H1 (cell line): ENCODE measurements around the gene PDE8A. TPM values are rescaled to one million over a fixed set of nuclear protein-coding genes. Genes with fewer than 3 reads are reported as not detected.

Experiments
- CTCF ChIA-PET: fragments of 300-600 bp; sonication (Branson Sonifier 250); formaldehyde crosslinking; loops from one replicate; lab custom pipeline; 2021; ENCODE audit not compliant: partially characterized antibody; lab: Charles Lee
- POLR2A ChIA-PET: fragments of 300-600 bp; sonication (Branson Sonifier 250); formaldehyde crosslinking; loops from one replicate; lab custom pipeline; 2021; ENCODE audit warnings: inconsistent platforms; ENCODE audit not compliant: partially characterized antibody; lab: Charles Lee
- DNase-seq, 2 experiments: peaks; one replicate each; pipeline versions ENCODE4 v3.0.0 to v3.0.0-alpha.2; 2010 to 2022; ENCODE audit warnings: low spot score in 2 of 2, low read depth in 1 of 2, mixed read lengths in 1 of 2
- FAIRE-seq: peaks from 2 replicates; lab custom pipeline; 2011; peaks lifted over from hg19 to GRCh38; lab: Jason Lieb, UNC
- H2AFZ ChIP-seq: 2 replicates; pipeline ENCODE4 v1.8.1; 2012; ENCODE audit warnings: low read length, inconsistent platforms
- H2AK5ac ChIP-seq: 2 replicates; pipeline ENCODE4 v1.6.1; 2013; ENCODE audit warnings: low read depth, low read length
- H2BK120ac ChIP-seq: replicated peaks from 2 replicates; pipeline ENCODE3; 2013; ENCODE audit warnings: low read depth, low read length, inconsistent platforms
- H2BK12ac ChIP-seq: 2 replicates; pipeline ENCODE4 v1.6.1; 2013; ENCODE audit warnings: low read depth, low read length
- H2BK15ac ChIP-seq: 2 replicates; pipeline ENCODE4 v1.6.1; 2013; ENCODE audit warnings: low read length
- H2BK20ac ChIP-seq: 2 replicates; pipeline ENCODE4 v1.6.1; 2013; ENCODE audit warnings: low read length
- H2BK5ac ChIP-seq: 2 replicates; pipeline ENCODE4 v1.6.1; 2013; ENCODE audit warnings: low read depth, low read length
- H3K14ac ChIP-seq: 2 replicates; pipeline ENCODE4 v1.6.1; 2013; ENCODE audit warnings: inconsistent platforms; ENCODE audit not compliant: insufficient read length
- H3K18ac ChIP-seq: 2 replicates; pipeline ENCODE4 v1.6.1; 2013; ENCODE audit warnings: low read length; ENCODE audit errors: extremely low read depth
- H3K23ac ChIP-seq: 2 replicates; pipeline ENCODE4 v1.6.1; 2013; ENCODE audit warnings: inconsistent platforms; ENCODE audit not compliant: insufficient read length
- H3K23me2 ChIP-seq: 2 replicates; pipeline ENCODE4 v1.6.1; 2013; ENCODE audit warnings: low read depth, low read length
- H3K27ac ChIP-seq: 2 replicates; pipeline ENCODE4 v1.6.1; 2011; ENCODE audit warnings: low read depth, low read length, inconsistent platforms
- H3K27me3 ChIP-seq, 4 experiments: replicated peaks in 1 of 4; 1 replicate in 1 of 4; 2 replicates in 3 of 4; pipeline versions ENCODE4 v1.6.1 to v1.8.1; 2011 to 2013; ENCODE audit warnings: low read length in 3 of 4, mild to moderate bottlenecking in 3 of 4, inconsistent platforms in 2 of 4, mixed read lengths in 2 of 4, moderate library complexity in 1 of 4; ENCODE audit not compliant: control insufficient read depth in 3 of 4, insufficient read depth in 3 of 4; ENCODE audit errors: extremely low read depth in 1 of 4
- H3K36me3 ChIP-seq, 4 experiments: 2 replicates each; pipeline versions ENCODE4 v1.6.1 to v1.8.1; 2011 to 2013; ENCODE audit warnings: mild to moderate bottlenecking in 4 of 4, low read length in 3 of 4, moderate library complexity in 2 of 4, control low read depth in 1 of 4, inconsistent platforms in 1 of 4; ENCODE audit not compliant: insufficient read depth in 4 of 4, control insufficient read depth in 2 of 4
- H3K4ac ChIP-seq: replicated peaks from 2 replicates; pipeline ENCODE3; 2013; ENCODE audit warnings: low read length, low read depth, mixed read lengths, inconsistent platforms; ENCODE audit not compliant: insufficient read length
- H3K4me1 ChIP-seq, 4 experiments: replicated peaks in 1 of 4; 1 replicate in 1 of 4; 2 replicates in 3 of 4; pipeline versions ENCODE4 v1.6.1 to v1.8.1; 2011 to 2013; ENCODE audit warnings: low read length in 3 of 4, inconsistent platforms in 2 of 4, mixed read lengths in 1 of 4; ENCODE audit not compliant: insufficient read depth in 4 of 4, control insufficient read depth in 3 of 4
- H3K4me2 ChIP-seq, 2 experiments: 2 replicates each; pipeline versions ENCODE4 v1.6.1 to v1.8.1; 2011 to 2013; ENCODE audit warnings: low read depth in 2 of 2, low read length in 2 of 2, control low read depth in 1 of 2, inconsistent platforms in 1 of 2, mild to moderate bottlenecking in 1 of 2; ENCODE audit not compliant: insufficient read depth in 1 of 2
- H3K4me3 ChIP-seq, 4 experiments: fragments of 200-600, 300-600 bp in 1 of 4; sonication (generic), shearing (Covaris generic), sonication (Bioruptor Twin) in 1 of 4; 2 replicates each; pipeline versions ENCODE4 v1.5.1 to v1.8.1; 2011 to 2016; ENCODE audit warnings: low read length in 4 of 4, low read depth in 3 of 4, control low read depth in 2 of 4, inconsistent platforms in 2 of 4, mild to moderate bottlenecking in 2 of 4, mixed read lengths in 1 of 4, moderate library complexity in 1 of 4; ENCODE audit not compliant: insufficient read depth in 2 of 4; ENCODE audit errors: extremely low read depth in 1 of 4
- H3K56ac ChIP-seq: replicated peaks from 2 replicates; pipeline ENCODE3; 2013; ENCODE audit warnings: low read depth, mild to moderate bottlenecking, mixed read lengths, low read length, inconsistent platforms; ENCODE audit not compliant: insufficient read length
- H3K79me1 ChIP-seq: 2 replicates; pipeline ENCODE4 v1.6.1; 2013; ENCODE audit warnings: low read depth, low read length, control low read depth
- H3K79me2 ChIP-seq, 2 experiments: 2 replicates each; pipeline versions ENCODE4 v1.6.1 to v1.8.1; 2012 to 2013; ENCODE audit warnings: low read length in 2 of 2, mild to moderate bottlenecking in 2 of 2, inconsistent platforms in 1 of 2; ENCODE audit not compliant: insufficient read depth in 2 of 2, control insufficient read depth in 1 of 2
- H3K9ac ChIP-seq, 4 experiments: replicated peaks in 1 of 4; 1 replicate in 1 of 4; 2 replicates in 3 of 4; pipeline versions ENCODE4 v1.6.1 to v1.8.1; 2011 to 2013; ENCODE audit warnings: low read depth in 3 of 4, low read length in 3 of 4, control low read depth in 2 of 4, mild to moderate bottlenecking in 2 of 4, moderate library complexity in 2 of 4, inconsistent platforms in 1 of 4; ENCODE audit errors: extremely low read depth in 1 of 4
- H3K9me3 ChIP-seq, 2 experiments: 2 replicates each; pipeline versions ENCODE4 v1.6.1 to v1.8.1; 2012 to 2013; ENCODE audit warnings: mild to moderate bottlenecking in 2 of 2, moderate library complexity in 2 of 2, control low read depth in 1 of 2, inconsistent platforms in 1 of 2, low read depth in 1 of 2, low read length in 1 of 2, mixed read lengths in 1 of 2; ENCODE audit not compliant: insufficient read depth in 2 of 2
- H4K20me1 ChIP-seq, 2 experiments: replicated peaks in 1 of 2; 2 replicates each; pipeline versions ENCODE3 to v1.8.1; 2011 to 2013; ENCODE audit warnings: inconsistent platforms in 2 of 2, low read length in 2 of 2, mild to moderate bottlenecking in 1 of 2; ENCODE audit not compliant: insufficient read depth in 2 of 2, control insufficient read depth in 1 of 2
- H4K5ac ChIP-seq: 2 replicates; pipeline ENCODE4 v1.6.1; 2013; ENCODE audit warnings: low read length, low read depth, mixed read lengths, inconsistent platforms; ENCODE audit not compliant: insufficient read length
- H4K8ac ChIP-seq: 2 replicates; pipeline ENCODE4 v1.8.0; 2013; ENCODE audit warnings: mild to moderate bottlenecking, moderate library complexity, low read length, inconsistent platforms; ENCODE audit not compliant: insufficient read depth; ENCODE audit errors: extremely low read depth
- H4K91ac ChIP-seq: replicated peaks from 2 replicates; pipeline ENCODE3; 2013; ENCODE audit warnings: low read length, mixed read lengths, inconsistent platforms; ENCODE audit not compliant: insufficient read length
- CBX8 ChIP-seq: fragments of 300-800, 300-1000 bp; sonication (generic); IDR thresholded peaks from 2 replicates; pipeline ENCODE4 v1.7.1; 2016; ENCODE audit warnings: low read depth, low read length, borderline replicate concordance
- EP300 ChIP-seq, 2 experiments: IDR thresholded peaks; 1 replicate in 1 of 2; 2 replicates in 1 of 2; pipeline ENCODE4 v1.6.1; 2011 to 2012; ENCODE audit warnings: low read depth in 2 of 2, low read length in 2 of 2, mild to moderate bottlenecking in 2 of 2, borderline replicate concordance in 1 of 2, inconsistent platforms in 1 of 2, moderate library complexity in 1 of 2
- WGBS, 2 experiments: shearing (Covaris generic) in 1 of 2; methylation state at CpG; one replicate each; pipeline versions ENCODE4 v1.1.6 to v1.1.7; 2013 to 2015; ENCODE audit warnings: low lambda C conversion rate in 2 of 2, mixed read lengths in 2 of 2, inconsistent platforms in 1 of 2, low coverage in 1 of 2, missing lambda C conversion rate in 1 of 2; ENCODE audit not compliant: insufficient replicate concordance in 2 of 2, insufficient coverage in 1 of 2, insufficient read length in 1 of 2; ENCODE audit errors: extremely low coverage in 1 of 2, missing lambda C conversion rate in 1 of 2; 5-methylcytosine and 5-hydroxymethylcytosine counted together
- polyA plus RNA-seq, 7 experiments: library from polyadenylated mRNA; depleted of rRNA in 3 of 7; stranded (reverse) in 5 of 7; unstranded in 2 of 7; fragments of >200 nt in 5 of 7; fragments of 200-250 nt in 2 of 7; gene quantifications; 1 replicate in 5 of 7; 2 replicates in 1 of 7; 4 replicates in 1 of 7; pipeline versions ENCODE4 v1.2.1 to v1.2.3, GENCODE V29; 2011 to 2013; ENCODE audit warnings: missing spikeins in 2 of 7, mixed read lengths in 2 of 7
- total RNA-seq: library from RNA; stranded (reverse); fragmentation: NEBNext Ultra II Directional; extraction: Animal tissue kit (Norgen Biotek cat#: 25700); gene quantifications from 2 replicates; pipeline ENCODE4 v1.2.1, GENCODE V29; 2021

Gene PDE8A
- total and polyA plus RNA-seq, 2 of the 8 experiments (the other 6 are each of a cell fraction or from before 2014, with no cell fraction given) = 6.9 to 7.8 TPM

DNA sequence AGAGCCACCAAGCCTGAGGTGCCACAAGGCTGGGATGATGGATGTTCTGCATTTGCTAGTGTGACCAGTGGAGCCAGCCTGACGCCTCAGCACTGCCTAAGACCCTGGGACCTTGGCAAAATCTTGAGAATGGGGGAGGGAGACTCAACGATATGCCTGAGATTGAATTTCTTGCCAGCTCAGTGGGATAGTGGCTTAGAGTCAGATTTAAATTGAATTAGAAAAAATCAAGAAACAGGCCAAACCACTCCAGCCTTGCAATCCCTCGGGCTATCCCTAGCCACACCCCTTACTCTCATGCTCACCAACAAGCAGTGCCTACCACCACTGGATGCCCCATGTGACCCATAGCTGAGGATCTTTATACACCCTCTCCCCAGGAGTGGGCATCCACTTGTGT, 18.7 kb upstream of the PDE8A start:
- H2BK20ac ChIP-seq = no peak overlapping the region; the same call in 1 of the 2 replicates
- H4K8ac ChIP-seq = no peak overlapping the region
- H2BK15ac ChIP-seq = 0 out of 2 replicates have a peak overlapping the region, but pooled peaks have one; percentile 53
- no peaks in the 10 kb centered on the region for H3K36me3 ChIP-seq
- H2BK12ac ChIP-seq = 0 out of 2 replicates have a peak overlapping the region, but pooled peaks have one; percentile 2
- H3K23ac ChIP-seq = no peak overlapping the region
- TF ChIP-seq CBX8 = no peak
- TF ChIP-seq EP300 (IDR thresholded peaks at IDR 0.05; ENCODE audit: borderline replicate concordance in 1 of 2, low read depth in 2 of 2, low read length in 2 of 2) = no peak
- TF ChIP-seq, all 59 proteins: peak for 0
- Histone ChIP-seq H3K4ac (no peak overlapping the region), H3K27ac (no peak overlapping the region), H3K4me3 (no peak overlapping the region), H4K20me1 (no peaks in the 10 kb centered on the region), H4K5ac (no peak overlapping the region), H3K18ac (no peak overlapping the region), H2BK120ac (no peak overlapping the region), H3K9me3 (peaks cover 6 to 19% of the 10 kb centered on the region in 2 experiments; a peak in 1 of 4 replicates), H2AK5ac (no peak overlapping the region; the same call in 1 of the 2 replicates), H3K27me3 (no peaks in the 10 kb centered on the region; a peak in 1 of 7 replicates), H3K56ac (no peak overlapping the region), H3K23me2 (peaks cover 2% of the 10 kb centered on the region; the same call in 1 of the 2 replicates), H4K91ac (no peak overlapping the region), H3K79me2 (no peaks in the 10 kb centered on the region), H3K79me1 (no peaks in the 10 kb centered on the region), H3K9ac (no peak overlapping the region), H2AFZ (no peak overlapping the region), H2BK5ac (0 out of 2 replicates have a peak overlapping the region, but pooled peaks have one; percentile 16), H3K4me1 (peaks cover 0 to 7% (median 5%) of the 10 kb centered on the region in 4 experiments), H3K14ac (no peak overlapping the region), H3K4me2 (no peak overlapping the region)
- DNase-seq = no peak
- ChIA-PET CTCF (interaction anchor here (0.6 to 2.9 kb wide), 6 partner anchors 9 to 206 kb away, joined by 3 to 9 read pairs (median 4); no protein-coding TSS in a partner anchor), POLR2A (no interaction called here)
- no peak for FAIRE-seq
- WGBS, 2 experiments = 89% methylated on average over 3 of the region's 3 CpGs; no CpG with 5 or more reads in 1 of the 2 experiments
